ENCODE results near the gene CDK10.
A peak's percentile ranks its signal among the peaks of the same experiment; 100 is the strongest.

The CDK10 gene

GRCh38 chr16:89701425-89702406 lies 15.2 kb downstream of the CDK10 start, which contains the start of gene SPATA2L:
TSS of gene SPATA2L (minus strand) at chr16:89701705. CDS start at chr16:89701232, 473 bp downstream.
- peak within 1 kb of the TSS; percentile 90 for H3K9ac ChIP-seq (ENCODE audit: insufficient read length, low read depth)
- H3K4me3 ChIP-seq (ENCODE audit: insufficient read length, low read depth): peak within 1 kb of the TSS; percentile 81
- H3K27me3 ChIP-seq (ENCODE audit: insufficient read depth, insufficient read length): peaks cover 14% of the 10 kb centered on the region
- TF ChIP-seq ZNF274 (IDR thresholded peaks at IDR 0.05; ENCODE audit: low read depth, low read length): no peak
- no peak for TF ChIP-seq SUZ12 (IDR thresholded peaks at IDR 0.05; ENCODE audit: extremely low read depth, insufficient read depth, insufficient read length)
- no peak for TF ChIP-seq YY1 (IDR thresholded peaks at IDR 0.05; ENCODE audit: insufficient read depth, insufficient read length)
- peak; percentile 94 for DNase-seq (ENCODE audit: low read depth, low spot score)
- H3K9me3 ChIP-seq (ENCODE audit: insufficient read depth, low read length): no peaks in the 10 kb centered on the region
- peaks cover 23% of the 10 kb centered on the region for H3K36me3 ChIP-seq (ENCODE audit: insufficient read depth, insufficient read length, low read length)
- H3K4me1 ChIP-seq (ENCODE audit: insufficient read depth, insufficient read length): peaks cover 25% of the 10 kb centered on the region

- Histone ChIP-seq H3K27me3 (ENCODE audit: insufficient read depth, insufficient read length) (peaks cover 24% of the 10 kb centered on the region), H3K4me3 (ENCODE audit: insufficient read length, low read depth) (no peak overlapping the region), H3K36me3 (ENCODE audit: insufficient read depth, insufficient read length, low read length) (peaks cover 1% of the 10 kb centered on the region), H3K4me1 (ENCODE audit: insufficient read depth, insufficient read length) (peaks cover 22% of the 10 kb centered on the region), H3K9me3 (ENCODE audit: insufficient read depth, low read length) (no peaks in the 10 kb centered on the region), H3K9ac (ENCODE audit: insufficient read length, low read depth) (no peak overlapping the region)
- TF ChIP-seq ZNF274 (IDR thresholded peaks at IDR 0.05; ENCODE audit: low read depth, low read length): no peak
- TF ChIP-seq YY1 (IDR thresholded peaks at IDR 0.05; ENCODE audit: insufficient read depth, insufficient read length): no peak
- no peak for TF ChIP-seq SUZ12 (IDR thresholded peaks at IDR 0.05; ENCODE audit: extremely low read depth, insufficient read depth, insufficient read length)
- no peak for DNase-seq (ENCODE audit: low read depth, low spot score)
Observed at GRCh38 chr16:89704281-89704680, 17.8 kb downstream of the CDK10 start.

- peaks cover 24% of the 10 kb centered on the region for H3K27me3 ChIP-seq (ENCODE audit: insufficient read depth, insufficient read length)
- DNase-seq (ENCODE audit: low read depth, low spot score): no peak
- no peaks in the 10 kb centered on the region for H3K36me3 ChIP-seq (ENCODE audit: insufficient read depth, insufficient read length, low read length)
- TF ChIP-seq ZNF274 (IDR thresholded peaks at IDR 0.05; ENCODE audit: low read depth, low read length) (no peak), SUZ12 (IDR thresholded peaks at IDR 0.05; ENCODE audit: extremely low read depth, insufficient read depth, insufficient read length) (no peak), YY1 (IDR thresholded peaks at IDR 0.05; ENCODE audit: insufficient read depth, insufficient read length) (no peak)
- H3K9ac ChIP-seq (ENCODE audit: insufficient read length, low read depth): no peak overlapping the region
- peaks cover 25% of the 10 kb centered on the region for H3K4me1 ChIP-seq (ENCODE audit: insufficient read depth, insufficient read length)
- no peaks in the 10 kb centered on the region for H3K9me3 ChIP-seq (ENCODE audit: insufficient read depth, low read length)
- H3K4me3 ChIP-seq (ENCODE audit: insufficient read length, low read depth): no peak overlapping the region
Observed at GRCh38 chr16:89705006-89705405, 18.5 kb downstream of the CDK10 start.

GRCh38 chr16:89706518-89707260 lies 20.2 kb downstream of the CDK10 start:
- Histone ChIP-seq H3K4me3 (ENCODE audit: insufficient read length, low read depth) (peak overlapping the region; percentile 33), H3K9me3 (ENCODE audit: insufficient read depth, low read length) (no peaks in the 10 kb centered on the region), H3K9ac (ENCODE audit: insufficient read length, low read depth) (peak overlapping the region; percentile 79), H3K4me1 (ENCODE audit: insufficient read depth, insufficient read length) (peaks cover 31% of the 10 kb centered on the region), H3K27me3 (ENCODE audit: insufficient read depth, insufficient read length) (peaks cover 24% of the 10 kb centered on the region), H3K36me3 (ENCODE audit: insufficient read depth, insufficient read length, low read length) (no peaks in the 10 kb centered on the region)
- no peak for DNase-seq (ENCODE audit: low read depth, low spot score)
- TF ChIP-seq SUZ12 (IDR thresholded peaks at IDR 0.05; ENCODE audit: extremely low read depth, insufficient read depth, insufficient read length) (no peak), YY1 (IDR thresholded peaks at IDR 0.05; ENCODE audit: insufficient read depth, insufficient read length) (no peak), ZNF274 (IDR thresholded peaks at IDR 0.05; ENCODE audit: low read depth, low read length) (no peak)

GRCh38 chr16:89707695-89708094 lies 21.2 kb downstream of the CDK10 start:
- no peaks in the 10 kb centered on the region for H3K9me3 ChIP-seq (ENCODE audit: insufficient read depth, low read length)
- no peaks in the 10 kb centered on the region for H3K36me3 ChIP-seq (ENCODE audit: insufficient read depth, insufficient read length, low read length)
- H3K4me1 ChIP-seq (ENCODE audit: insufficient read depth, insufficient read length): peaks cover 31% of the 10 kb centered on the region
- peaks cover 22% of the 10 kb centered on the region for H3K27me3 ChIP-seq (ENCODE audit: insufficient read depth, insufficient read length)
- no peak overlapping the region for H3K4me3 ChIP-seq (ENCODE audit: insufficient read length, low read depth)
- no peak for DNase-seq (ENCODE audit: low read depth, low spot score)
- TF ChIP-seq ZNF274 (IDR thresholded peaks at IDR 0.05; ENCODE audit: low read depth, low read length): no peak
- peak overlapping the region; percentile 5 for H3K9ac ChIP-seq (ENCODE audit: insufficient read length, low read depth)

- TF ChIP-seq SUZ12 (IDR thresholded peaks at IDR 0.05; ENCODE audit: extremely low read depth, insufficient read depth, insufficient read length) (no peak), ZNF274 (IDR thresholded peaks at IDR 0.05; ENCODE audit: low read depth, low read length) (no peak), YY1 (IDR thresholded peaks at IDR 0.05; ENCODE audit: insufficient read depth, insufficient read length) (no peak)
- peaks cover 15% of the 10 kb centered on the region for H3K27me3 ChIP-seq (ENCODE audit: insufficient read depth, insufficient read length)
- H3K4me3 ChIP-seq (ENCODE audit: insufficient read length, low read depth): no peak overlapping the region
- peaks cover 2% of the 10 kb centered on the region for H3K36me3 ChIP-seq (ENCODE audit: insufficient read depth, insufficient read length, low read length)
- H3K9me3 ChIP-seq (ENCODE audit: insufficient read depth, low read length): no peaks in the 10 kb centered on the region
- DNase-seq (ENCODE audit: low read depth, low spot score): no peak
- H3K9ac ChIP-seq (ENCODE audit: insufficient read length, low read depth): peak overlapping the region; percentile 17
- H3K4me1 ChIP-seq (ENCODE audit: insufficient read depth, insufficient read length): peaks cover 31% of the 10 kb centered on the region
Observed at GRCh38 chr16:89708481-89708931, 22.0 kb downstream of the CDK10 start.

- Histone ChIP-seq H3K9me3 (ENCODE audit: insufficient read depth, low read length) (no peaks in the 10 kb centered on the region), H3K9ac (ENCODE audit: insufficient read length, low read depth) (peak overlapping the region; percentile 23), H3K36me3 (ENCODE audit: insufficient read depth, insufficient read length, low read length) (peaks cover 7% of the 10 kb centered on the region), H3K4me3 (ENCODE audit: insufficient read length, low read depth) (no peak overlapping the region), H3K4me1 (ENCODE audit: insufficient read depth, insufficient read length) (peaks cover 31% of the 10 kb centered on the region), H3K27me3 (ENCODE audit: insufficient read depth, insufficient read length) (peaks cover 14% of the 10 kb centered on the region)
- no peak for DNase-seq (ENCODE audit: low read depth, low spot score)
- no peak for TF ChIP-seq ZNF274 (IDR thresholded peaks at IDR 0.05; ENCODE audit: low read depth, low read length)
- no peak for TF ChIP-seq YY1 (IDR thresholded peaks at IDR 0.05; ENCODE audit: insufficient read depth, insufficient read length)
- TF ChIP-seq SUZ12 (IDR thresholded peaks at IDR 0.05; ENCODE audit: extremely low read depth, insufficient read depth, insufficient read length): no peak
Observed at GRCh38 chr16:89709166-89709565, 22.7 kb downstream of the CDK10 start.
